ENCODE results near the gene PRSS12. TPM values are rescaled to one million over a fixed set of nuclear protein-coding genes. Genes with fewer than 3 reads are reported as not detected.

The PRSS12 gene
- total and polyA plus RNA-seq, 2 experiments from 2014 or later, result 0.42 to 0.48 TPM

DNA sequence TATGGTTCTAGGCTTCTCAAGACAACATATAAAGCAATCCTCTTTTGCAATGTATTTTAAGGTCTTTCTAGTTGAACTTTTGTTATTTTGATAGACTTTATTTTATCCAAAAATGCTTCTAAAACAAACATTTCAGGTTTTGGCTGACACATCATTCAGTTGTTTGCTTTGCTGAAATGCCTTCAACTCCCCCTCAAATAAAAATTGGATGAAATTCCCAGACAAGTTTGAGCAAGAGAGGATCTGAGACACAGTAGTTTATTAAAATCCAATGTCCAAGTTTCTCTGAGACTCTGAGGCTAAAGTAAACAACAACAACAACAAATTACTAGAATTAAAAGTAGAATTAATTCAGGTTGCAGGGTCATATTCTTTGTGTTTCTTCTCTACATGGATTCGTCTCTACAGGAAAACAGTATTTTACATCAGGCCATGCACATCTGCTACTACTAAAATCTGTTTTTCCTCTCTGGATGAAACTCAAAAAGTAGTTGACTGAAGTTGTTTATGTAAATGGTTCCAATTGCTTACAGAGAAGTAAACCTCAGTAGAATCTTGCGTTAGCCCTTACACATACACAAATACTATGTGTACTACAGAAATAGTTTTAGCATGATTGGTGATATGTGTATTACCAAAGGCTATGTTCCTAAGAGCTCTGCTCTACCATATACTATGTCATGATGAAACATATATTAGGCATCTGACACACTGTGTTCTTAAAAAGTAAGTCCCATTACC lies 64.9 kb downstream of the PRSS12 start:
- Histone ChIP-seq H3K27me3 (no peaks in the 10 kb centered on the region), H3K36me3 (no peaks in the 10 kb centered on the region), H3K9me3 (ENCODE audit: low read depth) (no peaks in the 10 kb centered on the region), H3K27ac (no peak overlapping the region), H3K4me1 (ENCODE audit: low read depth) (no peaks in the 10 kb centered on the region), H3K4me3 (no peak overlapping the region)
- DNase-seq (ENCODE audit: low read depth in 1 of 2, low spot score in 1 of 2), result no peak
- no peak for TF ChIP-seq CTCF (IDR thresholded peaks at IDR 0.05; ENCODE audit: low read depth, low read length)

DNA sequence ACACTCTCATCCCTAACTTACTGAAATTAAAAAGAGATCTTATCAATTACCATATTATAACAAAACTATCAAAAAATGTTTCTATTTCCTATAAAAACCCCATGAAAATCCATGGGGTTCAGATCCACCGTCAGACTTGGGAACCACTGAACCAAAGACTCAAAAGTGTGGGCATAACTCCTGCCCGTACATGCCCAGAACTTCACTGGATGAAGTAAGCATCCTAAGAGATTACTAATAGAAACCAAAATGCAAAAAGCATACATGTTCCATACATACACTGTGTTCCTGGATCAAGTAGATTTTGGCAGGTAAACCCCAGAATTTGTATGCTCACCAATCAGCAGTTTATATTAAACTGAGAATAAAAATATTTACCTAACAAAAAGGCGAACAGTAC lies 66.1 kb downstream of the PRSS12 start:
- no peak for DNase-seq (ENCODE audit: low read depth in 1 of 2, low spot score in 1 of 2)
- no peaks in the 10 kb centered on the region for H3K9me3 ChIP-seq (ENCODE audit: low read depth)
- no peak overlapping the region for H3K4me3 ChIP-seq
- TF ChIP-seq CTCF (IDR thresholded peaks at IDR 0.05; ENCODE audit: low read depth, low read length), result no peak
- no peaks in the 10 kb centered on the region for H3K27me3 ChIP-seq
- no peaks in the 10 kb centered on the region for H3K36me3 ChIP-seq
- H3K27ac ChIP-seq, result no peak overlapping the region
- H3K4me1 ChIP-seq (ENCODE audit: low read depth), result no peaks in the 10 kb centered on the region

DNA sequence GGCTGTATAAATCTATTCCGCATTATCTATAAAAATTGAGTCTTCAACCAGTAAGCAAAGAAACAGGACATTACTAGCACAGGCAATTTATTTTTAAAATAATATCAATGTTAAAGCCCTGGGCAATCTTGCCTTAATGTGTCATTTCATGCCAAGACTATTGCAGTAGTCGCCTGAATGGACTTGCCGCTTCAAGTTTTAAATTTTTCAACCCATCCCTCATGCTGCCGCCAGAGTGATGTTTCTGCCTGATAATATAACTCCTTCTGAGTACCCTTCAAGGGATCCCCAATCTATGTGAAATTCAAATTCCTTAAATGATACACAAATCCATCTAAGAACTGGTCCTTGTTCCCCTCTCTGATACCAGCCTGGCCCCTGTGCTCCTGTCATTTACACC lies 66.9 kb downstream of the PRSS12 start:
- H3K27ac ChIP-seq, result no peak overlapping the region
- H3K4me1 ChIP-seq (ENCODE audit: low read depth), result no peaks in the 10 kb centered on the region
- no peaks in the 10 kb centered on the region for H3K9me3 ChIP-seq (ENCODE audit: low read depth)
- H3K36me3 ChIP-seq, result no peaks in the 10 kb centered on the region
- no peaks in the 10 kb centered on the region for H3K27me3 ChIP-seq
- H3K4me3 ChIP-seq, result no peak overlapping the region
- TF ChIP-seq CTCF (IDR thresholded peaks at IDR 0.05; ENCODE audit: low read depth, low read length), result no peak
- DNase-seq (ENCODE audit: low read depth in 1 of 2, low spot score in 1 of 2), result no peak

DNA sequence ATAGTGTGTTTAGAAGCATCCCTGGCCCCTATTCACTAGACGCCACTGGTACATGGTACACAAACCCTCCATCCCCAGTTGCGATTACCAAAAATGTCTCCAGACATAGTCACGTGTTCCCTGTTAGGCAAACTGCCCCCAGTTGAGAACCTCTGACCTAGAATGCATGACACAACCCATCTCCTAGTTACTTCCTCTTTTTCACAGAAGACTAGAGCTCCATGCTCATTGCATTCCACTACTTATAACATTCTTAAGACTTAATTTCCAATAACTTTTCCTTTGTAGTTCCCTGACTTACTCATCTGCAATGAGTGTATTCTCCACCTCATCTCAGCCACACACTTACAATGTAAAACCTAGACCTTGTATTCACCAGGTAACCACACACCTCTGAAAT lies 68.6 kb downstream of the PRSS12 start:
- Histone ChIP-seq H3K27ac (no peak overlapping the region), H3K27me3 (no peaks in the 10 kb centered on the region), H3K4me3 (no peak overlapping the region), H3K9me3 (ENCODE audit: low read depth) (no peaks in the 10 kb centered on the region), H3K36me3 (no peaks in the 10 kb centered on the region), H3K4me1 (ENCODE audit: low read depth) (no peaks in the 10 kb centered on the region)
- no peak for TF ChIP-seq CTCF (IDR thresholded peaks at IDR 0.05; ENCODE audit: low read depth, low read length)
- DNase-seq (ENCODE audit: low read depth in 1 of 2, low spot score in 1 of 2), result no peak

DNA sequence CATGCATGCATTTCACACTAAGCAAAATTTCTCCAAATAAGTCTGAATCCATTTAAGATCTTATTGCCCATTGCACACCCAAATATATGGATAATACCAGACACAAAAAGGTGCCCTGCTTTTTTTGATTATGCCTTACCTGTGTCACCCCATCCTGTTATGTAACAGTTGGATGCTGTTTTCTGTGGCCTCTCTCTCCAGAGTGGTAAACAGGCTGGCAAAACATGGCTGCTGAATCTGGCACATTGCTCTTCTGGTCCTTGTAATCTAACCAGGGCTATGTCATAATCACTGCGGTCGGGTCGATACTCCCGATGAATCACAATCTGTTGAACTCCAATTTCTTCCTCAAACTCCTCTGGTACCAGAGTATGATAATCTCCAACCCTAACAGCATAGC lies 70.1 kb downstream of the PRSS12 start:
- no peaks in the 10 kb centered on the region for H3K4me1 ChIP-seq (ENCODE audit: low read depth)
- H3K4me3 ChIP-seq, result no peak overlapping the region
- H3K27ac ChIP-seq, result no peak overlapping the region
- H3K27me3 ChIP-seq, result no peaks in the 10 kb centered on the region
- H3K9me3 ChIP-seq (ENCODE audit: low read depth), result no peaks in the 10 kb centered on the region
- H3K36me3 ChIP-seq, result no peaks in the 10 kb centered on the region
- no peak for TF ChIP-seq CTCF (IDR thresholded peaks at IDR 0.05; ENCODE audit: low read depth, low read length)
- peak in 1 of 2 donors; percentile 64 for DNase-seq (ENCODE audit: low read depth in 1 of 2, low spot score in 1 of 2)

Data from cardiac muscle cell (in vitro differentiated cells and primary cell).